Keratinocyte (primary cell): Measurements from ENCODE around the gene RASAL2. TPM values are rescaled to one million over a fixed set of nuclear protein-coding genes. Genes with fewer than 3 reads are reported as not detected.

ENCODE experiments used
- DNase-seq: peaks from one replicate; pipeline ENCODE4 v3.0.0-alpha.2; 2011; ENCODE audit warnings: low read depth, missing footprints, low spot score
- FAIRE-seq: peaks from 2 replicates; lab custom pipeline; 2011; peaks lifted over from hg19 to GRCh38; lab: Jason Lieb, UNC
- H2AFZ ChIP-seq: 2 replicates; pipeline ENCODE4 v1.6.0; 2012; ENCODE audit warnings: low read length, control low read depth, inconsistent platforms; ENCODE audit not compliant: control insufficient read depth
- H3K27ac ChIP-seq: 2 replicates; pipeline ENCODE4 v1.5.1; 2011; ENCODE audit warnings: low read length; ENCODE audit not compliant: control insufficient read depth, insufficient read depth
- H3K27me3 ChIP-seq: 3 replicates; pipeline ENCODE4 v1.6.0; 2011; ENCODE audit warnings: low read length; ENCODE audit not compliant: control insufficient read depth, insufficient read depth; ENCODE audit errors: extremely low read depth
- H3K36me3 ChIP-seq, 2 experiments: 2 replicates in 1 of 2; 3 replicates in 1 of 2; pipeline ENCODE4 v1.5.1; 2011; ENCODE audit warnings: low read length in 2 of 2, mild to moderate bottlenecking in 1 of 2; ENCODE audit not compliant: control insufficient read depth in 2 of 2, insufficient read depth in 2 of 2; ENCODE audit errors: extremely low read depth in 1 of 2
- H3K4me1 ChIP-seq: 3 replicates; pipeline ENCODE4 v1.5.1; 2011; ENCODE audit warnings: low read length; ENCODE audit not compliant: control insufficient read depth, insufficient read depth; ENCODE audit errors: extremely low read depth
- H3K4me2 ChIP-seq: 3 replicates; pipeline ENCODE4 v1.6.0; 2011; ENCODE audit warnings: low read depth, low read length; ENCODE audit not compliant: control insufficient read depth, insufficient read depth; ENCODE audit errors: extremely low read depth
- H3K4me3 ChIP-seq, 3 experiments: fragments of 200-600 bp in 1 of 3; sonication (generic) in 1 of 3; 2 replicates in 2 of 3; 3 replicates in 1 of 3; pipeline ENCODE4 v1.5.1; 2011 to 2016; ENCODE audit warnings: low read length in 3 of 3, mild to moderate bottlenecking in 3 of 3, control low read depth in 2 of 3, inconsistent platforms in 1 of 3, low read depth in 1 of 3, mixed read lengths in 1 of 3, mixed run types in 1 of 3, moderate library complexity in 1 of 3; ENCODE audit not compliant: control insufficient read depth in 2 of 3, insufficient read depth in 2 of 3; ENCODE audit errors: extremely low read depth in 1 of 3
- H3K79me2 ChIP-seq: 2 replicates; pipeline ENCODE4 v1.6.0; 2012; ENCODE audit warnings: low read length; ENCODE audit not compliant: control insufficient read depth, insufficient read depth
- H3K9ac ChIP-seq: 3 replicates; pipeline ENCODE4 v1.6.0; 2011; ENCODE audit warnings: low read length; ENCODE audit not compliant: control insufficient read depth, insufficient read depth; ENCODE audit errors: extremely low read depth
- H3K9me1 ChIP-seq: 3 replicates; pipeline ENCODE4 v1.6.0; 2011; ENCODE audit warnings: low read length; ENCODE audit not compliant: control insufficient read depth, insufficient read depth; ENCODE audit errors: extremely low read depth
- H3K9me3 ChIP-seq: 2 replicates; pipeline ENCODE4 v1.5.1; 2012; ENCODE audit warnings: low read depth, low read length; ENCODE audit not compliant: control insufficient read depth
- H4K20me1 ChIP-seq: 3 replicates; pipeline ENCODE4 v1.6.0; 2011; ENCODE audit warnings: low read length; ENCODE audit not compliant: control insufficient read depth, insufficient read depth; ENCODE audit errors: extremely low read depth
- EZH2 ChIP-seq: IDR thresholded peaks from one replicate; pipeline ENCODE4 v1.6.1; 2012; ENCODE audit warnings: inconsistent platforms, mild to moderate bottlenecking, low read length, moderate library complexity
- dilution Hi-C: fragments of 300-500 bp; cut with MboI; formaldehyde crosslinking; loops from one replicate; pipeline ENCODE4 v1.7.0; 2020; ENCODE audit warnings: low sequenced_read_pairs; ENCODE audit not compliant: extremely low pct_ligation_motif_present
- polyA plus RNA-seq, 5 experiments: library from polyadenylated mRNA; depleted of rRNA in 3 of 5; stranded (reverse) in 3 of 5; stranded (forward) in 1 of 5; unstranded in 1 of 5; fragments of >200 nt; gene quantifications; 1 replicate in 1 of 5; 2 replicates in 3 of 5; 3 replicates in 1 of 5; pipeline versions ENCODE4 v1.2.1 to v1.2.3, GENCODE V29; 2011 to 2012; ENCODE audit warnings: missing spikeins in 2 of 5, low read depth in 1 of 5, low replicate concordance in 1 of 5
- TF ChIP-seq, protein P1 (sequence below), 3 experiments: IDR thresholded peaks in 1 of 3; conservative IDR thresholded peaks in 1 of 3; optimal IDR thresholded peaks in 1 of 3; 2 replicates in 2 of 3; 3 replicates in 1 of 3; pipeline versions ENCODE3 to v1.5.1; 2011; ENCODE audit warnings: low read length in 3 of 3, mild to moderate bottlenecking in 3 of 3, moderate library complexity in 2 of 3, control low read depth in 1 of 3, inconsistent platforms in 1 of 3; ENCODE audit not compliant: insufficient read depth in 2 of 3; ENCODE audit errors: extremely low read depth in 1 of 3

Gene RASAL2
- polyA plus RNA-seq, 1 donor (not counting 4 experiments of a cell fraction or from before 2014, with no cell fraction given) = 27.2 TPM

DNA sequence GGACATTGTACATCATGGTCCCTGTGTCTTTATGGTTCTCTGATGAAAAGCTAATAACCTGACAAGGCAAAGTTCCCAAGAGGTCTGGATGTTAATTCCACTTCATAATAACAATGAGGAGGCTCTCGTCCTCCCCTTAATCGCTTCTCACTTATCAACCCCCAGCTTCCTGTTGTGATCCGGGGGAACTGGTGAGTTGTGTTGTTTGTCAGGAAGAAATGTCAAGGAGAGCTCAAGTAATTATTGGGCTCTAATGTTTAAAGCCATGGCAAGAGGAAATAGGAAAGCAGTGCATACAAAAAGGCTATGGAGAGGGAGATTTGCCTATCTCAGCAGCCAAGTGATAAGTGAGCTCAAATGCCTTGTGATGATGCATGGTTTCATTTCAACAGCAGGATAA lies 42.8 kb upstream of the RASAL2 start:
- Histone ChIP-seq H3K36me3 (no peaks in the 10 kb centered on the region), H3K27me3 (no peaks in the 10 kb centered on the region), H4K20me1 (no peaks in the 10 kb centered on the region), H3K27ac (no peak overlapping the region), H3K4me2 (no peak overlapping the region), H3K9ac (no peak overlapping the region), H3K4me3 (no peak overlapping the region), H3K9me1 (no peaks in the 10 kb centered on the region), H3K79me2 (no peaks in the 10 kb centered on the region), H2AFZ (no peak overlapping the region), H3K9me3 (no peaks in the 10 kb centered on the region), H3K4me1 (peaks cover 11% of the 10 kb centered on the region)
- dilution Hi-C loops = no loop called here
- DNase-seq = no peak
- TF ChIP-seq, protein P1, sequence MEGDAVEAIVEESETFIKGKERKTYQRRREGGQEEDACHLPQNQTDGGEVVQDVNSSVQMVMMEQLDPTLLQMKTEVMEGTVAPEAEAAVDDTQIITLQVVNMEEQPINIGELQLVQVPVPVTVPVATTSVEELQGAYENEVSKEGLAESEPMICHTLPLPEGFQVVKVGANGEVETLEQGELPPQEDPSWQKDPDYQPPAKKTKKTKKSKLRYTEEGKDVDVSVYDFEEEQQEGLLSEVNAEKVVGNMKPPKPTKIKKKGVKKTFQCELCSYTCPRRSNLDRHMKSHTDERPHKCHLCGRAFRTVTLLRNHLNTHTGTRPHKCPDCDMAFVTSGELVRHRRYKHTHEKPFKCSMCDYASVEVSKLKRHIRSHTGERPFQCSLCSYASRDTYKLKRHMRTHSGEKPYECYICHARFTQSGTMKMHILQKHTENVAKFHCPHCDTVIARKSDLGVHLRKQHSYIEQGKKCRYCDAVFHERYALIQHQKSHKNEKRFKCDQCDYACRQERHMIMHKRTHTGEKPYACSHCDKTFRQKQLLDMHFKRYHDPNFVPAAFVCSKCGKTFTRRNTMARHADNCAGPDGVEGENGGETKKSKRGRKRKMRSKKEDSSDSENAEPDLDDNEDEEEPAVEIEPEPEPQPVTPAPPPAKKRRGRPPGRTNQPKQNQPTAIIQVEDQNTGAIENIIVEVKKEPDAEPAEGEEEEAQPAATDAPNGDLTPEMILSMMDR (optimal IDR thresholded peaks at IDR 0.05 in 1 of 3, IDR thresholded peaks at IDR 0.05 in 1 of 3, conservative IDR thresholded peaks at IDR 0.05 in 1 of 3; ENCODE audit: extremely low read depth in 1 of 3, insufficient read depth in 2 of 3, low read length in 3 of 3) = no peak
- TF ChIP-seq EZH2 = no peak
- no peak for FAIRE-seq

DNA sequence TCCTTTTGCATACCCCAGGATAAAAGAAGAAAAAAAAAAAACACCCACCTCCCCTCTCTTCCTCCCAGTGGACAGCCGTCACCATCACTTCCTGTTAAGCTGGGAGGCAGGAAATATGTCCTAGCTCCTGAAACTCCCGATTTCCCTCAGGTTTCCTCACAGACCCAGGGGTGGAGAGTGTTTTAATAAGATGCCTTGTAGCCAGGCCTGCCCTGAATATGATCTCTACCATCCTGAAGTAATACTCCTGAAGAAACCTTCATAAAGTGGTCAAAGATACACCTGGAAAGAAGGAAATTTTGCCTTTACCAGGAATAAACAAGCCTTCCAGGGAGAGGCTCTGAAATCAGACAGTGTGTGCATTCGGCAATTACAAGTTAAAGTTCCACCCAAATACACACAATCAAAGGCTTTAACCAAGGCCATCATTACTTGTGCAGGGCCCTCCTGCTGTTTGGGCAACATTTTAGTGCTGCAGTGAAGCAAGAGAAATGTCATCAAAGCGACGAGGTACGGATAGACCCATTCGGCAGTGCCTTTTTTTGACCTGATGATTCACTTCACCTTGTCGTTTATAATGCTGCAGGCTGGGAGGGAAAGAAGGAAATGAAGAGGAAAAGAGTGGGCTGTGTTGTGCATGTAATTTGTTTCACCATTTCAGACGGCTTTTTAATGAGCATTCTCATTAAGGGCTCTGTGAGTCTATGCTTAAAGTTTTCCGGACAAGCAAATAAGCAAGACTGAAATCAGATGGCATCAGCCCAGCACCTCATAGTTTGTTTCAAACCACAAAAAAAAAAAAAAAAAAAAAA lies 41.0 kb upstream of the RASAL2 start:
- no peak overlapping the region for H3K4me3 ChIP-seq
- dilution Hi-C loops = no loop called here
- no peak overlapping the region for H3K27ac ChIP-seq
- H3K4me1 ChIP-seq = peaks cover 18% of the 10 kb centered on the region
- H3K4me2 ChIP-seq = peak overlapping the region; percentile 11
- peak overlapping the region; percentile 64 for H2AFZ ChIP-seq
- H3K36me3 ChIP-seq = no peaks in the 10 kb centered on the region
- no peaks in the 10 kb centered on the region for H3K27me3 ChIP-seq
- no peak for DNase-seq
- no peak overlapping the region for H3K9ac ChIP-seq
- no peaks in the 10 kb centered on the region for H4K20me1 ChIP-seq
- no peaks in the 10 kb centered on the region for H3K79me2 ChIP-seq
- TF ChIP-seq EZH2 = no peak
- TF ChIP-seq, protein P1 (optimal IDR thresholded peaks at IDR 0.05 in 1 of 3, IDR thresholded peaks at IDR 0.05 in 1 of 3, conservative IDR thresholded peaks at IDR 0.05 in 1 of 3; ENCODE audit: extremely low read depth in 1 of 3, insufficient read depth in 2 of 3, low read length in 3 of 3) = no peak
- no peaks in the 10 kb centered on the region for H3K9me3 ChIP-seq
- no peaks in the 10 kb centered on the region for H3K9me1 ChIP-seq
- FAIRE-seq = no peak
